Hematopoietic multipotent progenitor cell treated with erythropoietin and hydrocortisone succinate and interleukin-3 and kit ligand, for 6 days (in vitro differentiated cells): ENCODE results near the gene CCDC90B.
"Not testable (repeated sequence)": the region's sequence is repeated elsewhere in the genome, so short reads cannot be mapped to it uniquely, and the experiment has no call there.

Experiments used
- DNase-seq: peaks from one replicate; pipeline ENCODE4 v3.0.0-alpha.2; 2015

CCDC90B gene, protein sequence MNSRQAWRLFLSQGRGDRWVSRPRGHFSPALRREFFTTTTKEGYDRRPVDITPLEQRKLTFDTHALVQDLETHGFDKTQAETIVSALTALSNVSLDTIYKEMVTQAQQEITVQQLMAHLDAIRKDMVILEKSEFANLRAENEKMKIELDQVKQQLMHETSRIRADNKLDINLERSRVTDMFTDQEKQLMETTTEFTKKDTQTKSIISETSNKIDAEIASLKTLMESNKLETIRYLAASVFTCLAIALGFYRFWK

DNA sequence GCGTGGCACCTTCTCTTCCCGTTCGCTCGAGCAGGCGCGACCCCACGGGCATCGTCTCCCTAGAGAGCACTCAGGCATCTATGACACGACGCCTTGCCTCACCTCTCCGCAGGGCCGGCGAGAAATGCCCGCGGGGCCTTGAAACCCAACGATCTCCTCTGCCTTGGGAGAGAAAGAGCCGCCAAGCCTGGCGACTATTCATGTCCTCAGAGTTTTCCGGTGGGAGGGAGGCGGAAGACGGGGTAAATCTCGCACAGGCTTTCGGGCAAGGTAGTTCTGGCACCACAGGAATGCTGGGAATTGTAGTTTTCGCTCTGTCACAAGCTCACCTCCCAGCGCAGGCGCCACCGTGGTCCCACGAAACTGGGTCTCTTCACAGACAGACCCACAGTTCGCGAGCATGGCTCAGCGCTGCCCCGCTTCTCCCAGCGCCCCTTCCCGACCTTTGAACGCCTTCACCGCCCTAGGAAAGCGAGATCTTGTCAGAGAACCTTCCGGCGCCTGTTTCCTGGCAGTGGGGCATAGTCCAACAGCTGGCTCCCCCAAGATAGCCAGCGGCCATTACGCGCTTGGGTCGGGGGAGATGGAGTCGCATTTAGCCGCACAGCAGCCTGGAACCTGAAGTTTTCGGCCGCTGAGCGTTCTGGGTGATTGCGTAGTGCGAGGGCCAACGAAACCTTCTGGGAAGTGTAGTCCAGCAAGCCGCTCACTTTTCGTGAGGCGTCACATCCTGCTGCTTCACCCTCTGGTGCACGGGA, at the start of gene CCDC90B:
Gene CCDC90B (minus strand): TSS at position 597 of the 758 bp plus-strand sequence. CDS start 395 bp downstream, at position 202.
- peak; percentile 99 for DNase-seq

DNA sequence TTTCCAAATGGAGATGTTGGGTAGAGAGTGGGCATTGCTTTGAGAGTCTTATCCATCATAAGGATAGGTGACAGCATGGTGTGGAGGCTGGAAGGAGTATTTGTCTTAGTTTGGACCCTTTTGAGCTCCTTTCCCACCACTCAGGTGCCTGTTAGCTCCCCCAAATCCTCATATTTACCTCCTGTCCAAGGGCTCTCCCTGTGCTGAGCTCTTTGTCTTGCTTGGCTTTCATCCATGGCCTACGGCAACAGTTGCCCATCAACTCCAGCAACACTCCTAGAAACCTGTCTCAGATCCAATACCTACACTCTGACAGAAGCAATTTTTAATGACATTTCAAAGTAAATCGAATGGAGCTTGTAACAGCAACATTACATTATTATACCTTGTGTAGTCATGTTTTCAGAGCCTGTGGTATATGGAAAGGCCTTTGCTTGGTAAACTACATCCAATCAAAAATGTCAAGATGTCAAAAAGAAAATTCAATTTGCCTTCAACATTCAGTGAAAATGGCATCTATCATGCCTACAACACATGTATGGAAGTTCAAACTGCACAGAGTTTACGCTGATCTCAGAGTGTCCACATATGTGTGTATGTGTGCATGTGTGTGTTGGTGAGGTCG, 49.4 kb upstream of the CCDC90B start:
- DNase-seq = no peak

- no peak for DNase-seq
Observed at GRCh38 chr11:83330303-83330702, 44.1 kb upstream of the CCDC90B start.

- no peak for DNase-seq
Observed at GRCh38 chr11:83326326-83326725, 40.2 kb upstream of the CCDC90B start.

GRCh38 chr11:83319346-83319745, 33.2 kb upstream of the CCDC90B start:
- no peak for DNase-seq

- DNase-seq = no peak
Observed at GRCh38 chr11:83318931-83319330, 32.8 kb upstream of the CCDC90B start.

- no peak for DNase-seq
Observed at GRCh38 chr11:83317757-83318690, 31.9 kb upstream of the CCDC90B start.

DNA sequence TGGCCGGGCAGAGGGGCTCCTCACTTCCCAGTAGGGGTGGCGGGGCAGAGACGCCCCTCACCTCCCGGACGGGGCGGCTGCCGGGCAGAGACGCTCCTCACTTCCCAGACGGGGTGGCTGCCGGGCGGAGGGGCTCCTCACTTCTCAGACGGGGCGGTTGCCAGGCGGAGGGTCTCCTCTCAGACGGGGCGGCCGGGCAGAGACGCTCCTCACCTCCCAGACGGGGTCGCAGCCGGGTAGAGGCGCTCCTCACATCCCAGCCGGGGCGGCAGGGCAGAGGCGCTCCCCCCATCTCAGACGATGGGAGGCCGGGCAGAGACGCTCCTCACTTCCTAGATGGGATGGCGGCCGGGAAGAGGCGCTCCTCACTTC, 30.7 kb upstream of the CCDC90B start:
- not testable (repeated sequence) for DNase-seq

GRCh38 chr11:83316143-83316896, 30.2 kb upstream of the CCDC90B start:
- DNase-seq = not testable (repeated sequence)

DNA sequence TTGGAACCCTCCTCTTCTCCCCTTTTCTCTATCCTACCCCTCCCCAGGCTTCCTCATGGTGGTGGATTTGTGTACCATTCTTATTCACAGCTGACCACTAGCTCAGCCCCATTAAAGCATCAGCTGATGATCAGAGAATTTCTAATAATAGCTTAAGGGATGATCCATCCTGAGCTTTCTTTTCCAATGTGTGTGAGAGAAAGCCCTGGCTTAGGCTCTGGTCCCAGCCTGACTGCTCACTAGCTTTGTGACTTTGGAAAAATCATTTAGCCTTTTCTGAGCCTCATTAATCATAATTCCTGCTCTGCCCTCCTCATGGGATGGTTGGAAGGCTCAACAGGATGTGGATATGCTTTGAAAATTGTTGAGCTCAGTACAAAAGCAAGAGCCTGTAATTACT, 26.3 kb upstream of the CCDC90B start:
- no peak for DNase-seq

DNA sequence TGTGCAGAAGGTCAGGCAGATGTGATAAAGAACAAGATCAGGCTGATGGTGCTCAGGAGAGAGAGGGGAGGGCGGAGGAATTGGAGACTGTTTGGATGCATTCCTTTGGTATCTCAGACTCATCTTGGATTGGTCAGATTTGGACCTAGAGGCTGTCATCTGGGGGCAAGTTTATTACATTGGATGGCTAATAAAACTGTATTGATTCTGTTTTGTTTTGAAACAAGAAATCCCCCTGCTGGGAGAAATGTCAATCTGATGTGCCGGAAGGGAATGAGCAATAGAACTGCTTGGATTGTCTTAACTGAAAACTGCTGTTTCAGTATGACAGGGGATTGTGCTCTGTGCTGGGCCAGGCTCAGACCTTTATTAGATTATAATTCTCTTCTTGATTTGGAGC, 25.5 kb upstream of the CCDC90B start:
- DNase-seq = no peak

GRCh38 chr11:83310718-83311117, 24.6 kb upstream of the CCDC90B start:
- DNase-seq = no peak

DNA sequence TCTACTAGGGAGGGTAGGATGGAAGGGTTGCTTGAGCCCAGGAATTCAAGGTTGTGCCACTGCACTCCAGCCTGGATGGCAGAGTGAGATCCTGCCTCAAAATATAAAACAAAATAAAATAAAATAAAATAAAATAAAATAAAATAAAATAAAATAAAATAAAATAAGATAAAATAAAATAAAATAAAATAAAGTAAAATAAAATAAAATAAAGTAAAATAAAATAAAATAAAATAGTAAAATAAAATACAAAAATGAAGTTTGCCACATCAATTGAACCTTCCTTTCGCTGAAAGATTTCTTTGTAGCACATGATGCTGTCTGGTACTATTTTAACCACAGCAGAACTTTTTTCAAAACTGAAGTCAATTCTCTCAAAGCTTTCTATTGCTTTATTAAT, 22.4 kb upstream of the CCDC90B start:
- DNase-seq = not testable (repeated sequence)

DNA sequence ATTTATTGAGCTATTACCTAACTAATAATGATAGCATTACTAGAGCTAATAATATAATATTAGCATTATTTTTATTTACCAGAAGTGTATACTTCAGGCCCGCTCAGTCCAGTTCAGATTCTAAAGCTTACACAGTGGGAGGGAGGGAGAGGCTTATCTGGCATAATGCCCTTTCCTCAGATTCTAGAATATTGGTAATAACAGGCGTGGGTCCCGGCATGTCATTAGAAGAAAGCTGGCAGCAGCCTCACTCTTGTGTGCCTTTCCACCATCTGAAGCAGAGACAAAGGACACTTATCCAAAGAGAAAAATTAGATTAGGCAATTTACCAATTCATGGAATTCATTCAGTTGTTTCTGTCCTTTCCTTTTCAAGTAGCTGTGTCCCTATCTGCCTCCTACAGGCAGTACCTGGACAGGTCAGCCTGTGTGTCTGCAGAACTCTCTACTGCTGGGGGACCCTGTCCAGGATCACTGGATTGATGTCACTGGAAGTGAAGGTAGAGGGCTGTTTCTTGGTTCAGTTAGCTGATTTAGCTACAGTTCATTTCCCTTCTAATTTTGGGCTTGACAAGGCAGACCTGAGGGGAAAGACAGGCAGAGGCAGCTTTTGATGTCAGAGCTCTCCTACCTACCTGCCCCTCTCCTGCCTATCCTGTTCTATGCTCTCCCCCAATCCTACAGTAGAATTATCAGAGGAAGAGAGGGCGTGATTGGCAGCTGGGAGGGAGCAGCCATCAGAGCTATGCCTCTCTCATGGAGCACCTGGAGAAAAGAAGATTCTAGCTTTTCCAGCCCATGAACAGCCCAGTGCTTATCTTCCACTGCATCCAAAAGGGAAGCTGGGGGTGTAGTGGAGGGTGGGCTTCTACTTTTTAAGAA, 20.3 kb upstream of the CCDC90B start:
- no peak for DNase-seq

DNA sequence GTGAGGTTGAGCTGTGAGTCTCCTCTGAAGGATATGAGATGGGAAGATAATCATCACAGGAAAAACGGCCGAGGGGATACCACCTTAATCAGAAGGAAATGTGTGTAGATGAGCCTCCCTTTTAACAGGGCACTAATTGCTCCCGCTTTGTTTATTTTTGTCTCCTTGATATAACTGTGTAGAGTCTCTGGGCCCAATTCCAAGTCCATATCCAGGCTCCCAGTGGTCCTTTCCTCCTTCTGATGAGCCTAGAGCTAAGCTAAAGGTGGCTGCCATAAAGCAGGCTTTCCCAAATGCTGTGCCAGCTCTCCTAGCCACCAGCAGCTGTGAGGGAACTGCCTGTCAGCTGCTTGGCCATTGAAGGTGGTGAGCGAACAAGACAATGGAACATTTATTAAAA, 17.1 kb upstream of the CCDC90B start:
- DNase-seq = no peak

DNA sequence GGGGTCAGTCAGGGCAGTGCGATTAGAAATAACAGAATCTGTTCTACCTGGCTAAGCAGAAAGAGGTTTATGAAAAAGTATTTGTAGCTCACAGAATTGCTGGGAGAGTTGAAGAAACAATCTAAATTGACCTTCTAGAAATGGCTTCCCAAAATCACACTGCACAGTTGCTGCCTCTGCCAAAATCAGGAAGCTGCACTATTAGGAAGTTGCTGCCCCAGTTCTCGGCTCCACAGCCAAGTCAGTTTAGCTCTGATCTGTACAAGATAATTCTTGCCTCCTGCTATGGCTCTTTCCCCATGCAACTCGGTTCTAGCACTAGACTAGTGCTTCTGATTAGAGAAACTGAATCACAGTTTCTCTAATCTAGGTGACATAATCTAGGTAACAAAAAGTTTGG, 16.0 kb upstream of the CCDC90B start:
- DNase-seq = peak; percentile 20

- no peak for DNase-seq
Observed at GRCh38 chr11:83299681-83300080, 13.5 kb upstream of the CCDC90B start.

GRCh38 chr11:83294208-83294607, 8.0 kb upstream of the CCDC90B start:
- DNase-seq = no peak

DNA sequence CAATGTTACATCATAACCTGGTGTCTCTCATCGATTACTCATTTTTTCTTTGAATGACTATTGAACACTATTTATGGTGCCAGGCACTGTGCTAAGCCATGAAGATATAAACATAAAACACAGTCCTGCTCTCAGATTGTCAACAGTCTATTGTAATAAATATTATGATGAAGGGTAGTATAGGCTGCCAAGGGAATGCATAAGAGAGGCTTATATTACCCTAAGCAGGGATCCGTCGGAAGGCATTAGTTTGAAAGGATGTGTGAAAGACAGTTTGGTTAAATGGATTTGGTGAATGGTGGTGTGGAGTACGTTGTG, 7.2 kb upstream of the CCDC90B start:
- no peak for DNase-seq

DNA sequence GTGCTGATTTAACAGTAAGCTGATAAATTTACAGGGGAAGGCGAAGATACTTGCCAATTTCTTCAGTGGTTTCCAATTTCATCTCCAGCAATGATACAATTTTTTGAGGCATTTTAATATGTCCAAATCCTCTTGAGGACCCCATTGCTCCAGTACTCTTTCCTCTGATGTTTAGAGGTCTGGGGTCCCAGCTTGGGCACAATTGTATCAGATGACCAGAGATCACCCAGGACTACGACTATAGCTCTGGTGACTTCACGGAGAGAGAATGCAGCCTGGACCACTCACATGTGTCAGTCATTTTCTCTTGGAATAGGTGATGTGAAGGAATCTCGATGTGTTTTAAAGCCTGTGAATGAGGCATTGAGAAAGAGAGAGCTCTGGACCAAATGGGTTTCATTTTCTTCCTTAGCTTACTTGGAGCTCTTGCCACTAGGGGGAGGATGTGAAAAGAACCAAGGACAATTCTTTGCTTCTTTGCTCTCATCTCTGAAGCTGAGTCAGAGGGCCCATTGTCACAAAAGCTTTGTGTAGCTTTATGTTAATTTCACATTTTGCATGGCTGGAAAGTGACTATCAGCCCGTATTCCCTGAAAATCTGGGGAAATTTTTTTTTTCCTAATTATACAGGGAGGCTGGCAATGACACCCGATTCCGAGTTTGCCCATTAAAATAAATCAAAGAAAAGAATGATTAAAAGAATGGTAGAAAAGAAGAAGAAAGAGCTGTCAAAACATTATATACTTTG, 6.7 kb upstream of the CCDC90B start:
- DNase-seq = peak; percentile 86

DNA sequence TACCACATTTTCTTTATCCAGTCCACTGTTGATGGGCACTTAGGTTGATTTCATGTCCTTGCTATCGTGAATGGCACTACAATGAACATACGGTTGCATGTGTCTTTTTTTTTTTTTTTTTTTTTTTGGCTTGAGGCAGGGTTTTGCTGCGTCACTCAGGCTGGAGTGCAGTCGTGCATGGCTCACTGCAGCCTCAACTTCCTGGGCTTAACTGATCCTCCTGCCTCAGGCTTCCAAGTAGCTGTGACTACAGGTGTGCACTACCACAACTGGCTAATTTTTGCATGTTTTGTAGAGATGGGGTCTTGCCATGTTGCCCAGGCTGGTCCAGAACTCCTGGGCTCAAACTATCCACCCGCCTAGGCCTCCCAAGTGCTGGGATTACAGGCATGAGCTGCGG, 1.5 kb upstream of the CCDC90B start:
- no peak for DNase-seq
